ENCODE data around the gene KDM1B.

- no peak for TF ChIP-seq POLR2A (IDR thresholded peaks at IDR 0.05; ENCODE audit: low read depth)
- TF ChIP-seq, protein P1, sequence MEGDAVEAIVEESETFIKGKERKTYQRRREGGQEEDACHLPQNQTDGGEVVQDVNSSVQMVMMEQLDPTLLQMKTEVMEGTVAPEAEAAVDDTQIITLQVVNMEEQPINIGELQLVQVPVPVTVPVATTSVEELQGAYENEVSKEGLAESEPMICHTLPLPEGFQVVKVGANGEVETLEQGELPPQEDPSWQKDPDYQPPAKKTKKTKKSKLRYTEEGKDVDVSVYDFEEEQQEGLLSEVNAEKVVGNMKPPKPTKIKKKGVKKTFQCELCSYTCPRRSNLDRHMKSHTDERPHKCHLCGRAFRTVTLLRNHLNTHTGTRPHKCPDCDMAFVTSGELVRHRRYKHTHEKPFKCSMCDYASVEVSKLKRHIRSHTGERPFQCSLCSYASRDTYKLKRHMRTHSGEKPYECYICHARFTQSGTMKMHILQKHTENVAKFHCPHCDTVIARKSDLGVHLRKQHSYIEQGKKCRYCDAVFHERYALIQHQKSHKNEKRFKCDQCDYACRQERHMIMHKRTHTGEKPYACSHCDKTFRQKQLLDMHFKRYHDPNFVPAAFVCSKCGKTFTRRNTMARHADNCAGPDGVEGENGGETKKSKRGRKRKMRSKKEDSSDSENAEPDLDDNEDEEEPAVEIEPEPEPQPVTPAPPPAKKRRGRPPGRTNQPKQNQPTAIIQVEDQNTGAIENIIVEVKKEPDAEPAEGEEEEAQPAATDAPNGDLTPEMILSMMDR (IDR thresholded peaks at IDR 0.05): no peak
Observed at GRCh38 chr6:18246205-18246604, 91.0 kb downstream of the KDM1B start.

All from esophagus muscularis mucosa (tissue), 3 donors.